Cardiac muscle cell (in vitro differentiated cells and primary cell): ENCODE results near the gene ZMYND10. TPM values are rescaled to one million over a fixed set of nuclear protein-coding genes. Genes with fewer than 3 reads are reported as not detected.
A peak's percentile ranks its signal among the peaks of the same experiment; 100 is the strongest.

ENCODE experiments used
- DNase-seq, 2 donors: peaks; one replicate each; pipeline versions ENCODE4 v3.0.0 to v3.0.0-alpha.2; 2010 to 2017; ENCODE audit warnings: low read depth in 1 of 2, low spot score in 1 of 2
- H3K27ac ChIP-seq: fragments of 200-600 bp; sonication (generic); 2 replicates; pipeline ENCODE4 v1.5.1; 2016
- H3K27me3 ChIP-seq: fragments of 200-600 bp; sonication (generic); 2 replicates; pipeline ENCODE4 v1.6.0; 2016; ENCODE audit warnings: control low read depth
- H3K36me3 ChIP-seq: fragments of 200-600 bp; sonication (generic); 2 replicates; pipeline ENCODE4 v1.5.1; 2016; ENCODE audit warnings: control low read depth
- H3K4me1 ChIP-seq: fragments of 200-600 bp; sonication (generic); 2 replicates; pipeline ENCODE4 v1.8.1; 2017; ENCODE audit warnings: low read depth, mild to moderate bottlenecking, mixed run types
- H3K4me3 ChIP-seq: fragments of 200-600 bp; sonication (generic); 2 replicates; pipeline ENCODE4 v1.5.1; 2016; ENCODE audit warnings: mild to moderate bottlenecking
- H3K9me3 ChIP-seq: fragments of 200-600 bp; sonication (generic); 2 replicates; pipeline ENCODE4 v1.5.1; 2017; ENCODE audit warnings: low read depth, mild to moderate bottlenecking, control low read depth
- polyA plus RNA-seq: library from polyadenylated mRNA; unstranded; fragments of >200 nt; fragmentation: Nextera tagmentation; extraction: Ambion mirVana; gene quantifications from 2 replicates; pipeline ENCODE4 v1.2.1, GENCODE V29; 2016
- total RNA-seq: library from RNA; depleted of rRNA; stranded (reverse); fragments of >200 nt; gene quantifications from 2 replicates; pipeline ENCODE4 v1.2.3, GENCODE V29; 2016
- TF ChIP-seq, protein P1 (sequence below): IDR thresholded peaks from 2 replicates; pipeline ENCODE4 v1.5.1; 2012; ENCODE audit warnings: low read depth, mild to moderate bottlenecking, low read length

ZMYND10 gene
- total and polyA plus RNA-seq, 2 experiments from 2014 or later = 1.8 to 2.8 TPM

DNA sequence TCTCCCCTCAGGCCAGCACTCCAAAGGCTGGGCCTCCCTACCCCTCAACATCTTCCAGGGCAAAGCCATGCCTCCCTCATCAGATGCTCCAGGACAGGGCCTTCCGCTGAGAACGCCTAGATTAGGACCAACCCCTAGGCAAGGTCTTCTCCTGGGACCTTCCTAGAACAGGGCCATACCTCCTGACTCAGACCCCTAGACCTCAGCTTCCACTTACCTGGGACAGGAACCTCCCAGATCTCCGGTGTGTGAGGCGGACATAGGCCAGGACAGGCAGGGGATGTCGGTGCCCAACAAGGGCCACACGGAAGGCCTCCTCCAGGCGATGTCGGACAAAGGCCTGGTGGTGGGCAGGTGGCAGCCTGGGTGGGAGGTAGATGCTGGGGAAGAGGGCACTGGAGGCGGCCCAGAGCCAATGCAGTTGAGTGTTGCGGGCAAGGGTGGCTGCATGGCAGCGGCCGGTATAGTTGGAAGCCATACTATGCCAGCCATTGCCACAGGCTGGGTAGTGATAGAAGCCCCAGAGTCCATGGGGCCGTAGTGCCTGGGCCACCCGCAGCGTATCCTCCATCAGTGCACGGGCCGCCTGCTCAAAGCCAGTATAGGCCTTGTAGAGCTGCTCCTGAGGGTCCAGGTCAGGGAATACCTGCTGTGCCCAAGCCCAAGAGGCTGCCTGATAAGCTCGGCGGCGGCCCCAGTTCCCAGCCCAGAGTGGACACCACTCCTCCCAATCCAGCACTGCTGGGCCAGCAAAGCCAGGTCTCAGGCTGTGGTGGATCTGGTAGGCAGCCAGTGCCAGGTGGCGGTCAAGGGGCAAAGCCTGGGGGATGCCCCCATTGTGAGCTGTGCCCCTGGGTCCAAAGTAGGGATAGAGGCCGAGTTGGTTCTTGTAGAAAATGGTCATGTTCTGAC, 50.8 kb downstream of the ZMYND10 start:
- TF ChIP-seq, protein P1, sequence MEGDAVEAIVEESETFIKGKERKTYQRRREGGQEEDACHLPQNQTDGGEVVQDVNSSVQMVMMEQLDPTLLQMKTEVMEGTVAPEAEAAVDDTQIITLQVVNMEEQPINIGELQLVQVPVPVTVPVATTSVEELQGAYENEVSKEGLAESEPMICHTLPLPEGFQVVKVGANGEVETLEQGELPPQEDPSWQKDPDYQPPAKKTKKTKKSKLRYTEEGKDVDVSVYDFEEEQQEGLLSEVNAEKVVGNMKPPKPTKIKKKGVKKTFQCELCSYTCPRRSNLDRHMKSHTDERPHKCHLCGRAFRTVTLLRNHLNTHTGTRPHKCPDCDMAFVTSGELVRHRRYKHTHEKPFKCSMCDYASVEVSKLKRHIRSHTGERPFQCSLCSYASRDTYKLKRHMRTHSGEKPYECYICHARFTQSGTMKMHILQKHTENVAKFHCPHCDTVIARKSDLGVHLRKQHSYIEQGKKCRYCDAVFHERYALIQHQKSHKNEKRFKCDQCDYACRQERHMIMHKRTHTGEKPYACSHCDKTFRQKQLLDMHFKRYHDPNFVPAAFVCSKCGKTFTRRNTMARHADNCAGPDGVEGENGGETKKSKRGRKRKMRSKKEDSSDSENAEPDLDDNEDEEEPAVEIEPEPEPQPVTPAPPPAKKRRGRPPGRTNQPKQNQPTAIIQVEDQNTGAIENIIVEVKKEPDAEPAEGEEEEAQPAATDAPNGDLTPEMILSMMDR = no peak
- H3K4me1 ChIP-seq = peaks cover 10% of the 10 kb centered on the region
- no peak for DNase-seq

DNA sequence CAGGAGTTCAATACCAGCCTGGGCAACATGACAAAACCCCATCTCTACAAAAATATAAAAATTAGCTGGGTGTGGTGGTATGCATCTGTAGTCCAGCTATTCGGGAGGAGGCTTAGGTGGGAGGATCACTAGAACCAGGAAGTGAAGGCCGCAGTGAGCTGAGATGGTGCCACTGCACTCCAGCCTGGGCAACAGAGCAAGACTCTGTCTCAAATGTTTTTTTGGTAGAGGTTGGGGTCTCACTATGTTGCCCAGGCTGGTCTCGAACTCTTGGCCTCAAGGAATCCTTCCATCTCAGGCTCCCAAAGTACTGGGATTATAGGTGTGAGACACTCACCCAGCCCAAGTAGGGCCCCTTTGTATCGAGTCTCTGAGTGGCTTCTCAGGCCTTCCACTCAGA, 51.4 kb downstream of the ZMYND10 start:
- Histone ChIP-seq H3K27ac (no peak overlapping the region), H3K4me3 (no peak overlapping the region), H3K9me3 (no peaks in the 10 kb centered on the region), H3K36me3 (no peaks in the 10 kb centered on the region), H3K27me3 (no peaks in the 10 kb centered on the region), H3K4me1 (peaks cover 10% of the 10 kb centered on the region)
- TF ChIP-seq, protein P1 = no peak
- no peak for DNase-seq

More for the DNA sequence above, 50.8 kb downstream of the ZMYND10 start:
- Histone ChIP-seq H3K9me3 (no peaks in the 10 kb centered on the region), H3K36me3 (no peaks in the 10 kb centered on the region), H3K4me3 (no peak overlapping the region), H3K27me3 (no peaks in the 10 kb centered on the region), H3K27ac (no peak overlapping the region)

DNA sequence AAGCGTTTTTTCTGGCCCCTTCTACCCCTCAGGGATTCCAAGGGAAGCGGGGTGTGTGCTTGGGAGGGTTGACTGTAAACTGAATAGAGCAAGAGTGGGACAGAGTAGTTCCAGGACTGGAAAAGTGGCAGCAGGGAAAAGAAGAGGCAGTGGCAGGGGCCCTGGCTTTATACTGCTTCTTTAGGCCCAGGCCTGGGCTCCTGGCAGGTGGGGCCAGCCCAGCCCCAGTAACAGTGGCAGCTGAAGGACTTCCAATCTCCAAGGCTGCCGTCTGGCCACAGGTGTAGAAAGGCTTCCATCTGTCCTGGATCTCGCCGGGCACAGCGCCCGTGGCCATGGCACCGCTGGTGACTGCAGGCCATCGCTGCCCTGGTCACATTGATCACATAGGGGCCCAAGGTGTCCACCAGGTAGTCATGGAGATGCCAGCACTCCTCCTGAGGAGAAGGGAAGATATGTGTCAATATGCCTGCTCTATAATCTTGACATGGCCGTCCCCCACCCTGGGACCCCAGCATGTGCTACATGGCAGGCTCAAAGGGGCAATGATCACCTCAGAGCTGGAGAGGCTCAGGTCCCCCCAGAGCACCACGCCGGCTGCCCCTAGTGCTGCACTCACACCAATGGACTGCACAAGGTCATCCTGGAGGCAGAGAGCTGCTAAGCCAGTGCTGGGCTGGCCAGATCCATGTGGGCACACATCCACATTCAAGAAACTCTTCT, 52.3 kb downstream of the ZMYND10 start:
- no peak overlapping the region for H3K4me3 ChIP-seq
- TF ChIP-seq, protein P1 = no peak
- DNase-seq = no peak
- peaks cover 4% of the 10 kb centered on the region for H3K4me1 ChIP-seq
- peak overlapping the region; percentile 52 for H3K27ac ChIP-seq
- H3K9me3 ChIP-seq = no peaks in the 10 kb centered on the region
- no peaks in the 10 kb centered on the region for H3K27me3 ChIP-seq
- no peaks in the 10 kb centered on the region for H3K36me3 ChIP-seq

DNA sequence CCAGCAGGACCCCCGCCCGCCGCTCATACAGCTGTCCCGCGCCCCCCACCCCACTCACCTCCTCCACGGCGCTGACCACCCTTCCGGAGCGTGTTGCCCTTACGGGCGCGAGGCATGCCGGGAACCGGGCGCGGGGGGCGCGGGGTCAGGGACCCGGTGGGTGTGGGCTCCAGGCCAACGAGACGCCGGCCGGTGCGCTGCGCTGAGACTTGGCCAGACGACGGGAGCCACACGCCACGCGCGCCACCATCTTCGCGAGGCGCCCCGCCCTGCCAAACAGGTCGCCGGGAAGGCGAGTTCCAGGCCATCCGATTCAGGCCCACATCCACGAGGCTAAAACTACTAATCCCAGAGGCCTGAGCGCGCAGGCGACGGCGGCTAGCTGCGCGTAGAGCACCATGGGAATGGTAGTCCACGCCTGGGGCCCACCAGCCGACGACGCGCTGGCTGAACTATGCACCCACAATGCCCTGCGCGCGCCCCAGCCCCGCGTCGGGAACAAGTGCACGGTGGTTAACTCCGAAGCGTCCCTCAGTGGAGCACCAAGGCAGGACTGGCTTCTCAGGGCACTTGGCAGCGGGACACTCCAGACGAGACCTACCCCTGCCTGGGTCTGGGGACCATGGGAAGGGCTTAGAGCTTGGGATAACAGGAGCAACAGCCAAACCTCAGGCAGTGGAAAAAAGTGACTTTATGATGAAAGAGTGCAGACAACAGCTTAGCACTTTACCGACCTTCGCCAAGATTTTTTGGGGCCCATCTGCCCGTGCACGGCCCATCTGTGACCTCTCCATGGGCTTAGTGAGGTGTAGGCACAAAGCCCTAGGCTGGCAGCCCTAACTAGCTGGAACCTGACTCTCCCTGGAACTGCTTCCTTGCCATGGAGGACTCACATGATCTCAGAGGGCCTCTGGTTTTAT, 53.1 kb downstream of the ZMYND10 start, which contains the start of gene IFRD2:
TSS of gene IFRD2 (minus strand) at position 271 of the 920 bp plus-strand sequence. CDS start at position 116, 155 bp downstream.
- H3K27me3 ChIP-seq = no peaks in the 10 kb centered on the region
- DNase-seq = peak; percentile 98
- peak within 1 kb of the TSS; percentile 77 for H3K4me3 ChIP-seq
- H3K27ac ChIP-seq = peak within 1 kb of the TSS; percentile 66
- H3K36me3 ChIP-seq = no peaks in the 10 kb centered on the region
- TF ChIP-seq, protein P1 = no peak
- H3K9me3 ChIP-seq = no peaks in the 10 kb centered on the region
- H3K4me1 ChIP-seq = peaks cover 4% of the 10 kb centered on the region

Other genes with a start within 250 kb of the ZMYND10 start
- gene SEMA3F, start 190.4 kb downstream of the ZMYND10 start, total RNA-seq = 21.0 and 27.6 TPM in 2 replicates
- gene SEMA3F, start 190.4 kb downstream of the ZMYND10 start, polyA plus RNA-seq = 20.0 and 21.8 TPM in 2 replicates
- not detected in 2 replicates for gene GNAT1, start 154.1 kb downstream of the ZMYND10 start, total RNA-seq
- gene GNAT1, start 154.1 kb downstream of the ZMYND10 start, polyA plus RNA-seq = not detected in 2 replicates
- 9.5 and 14.7 TPM in 2 replicates for gene SLC38A3, start 140.5 kb downstream of the ZMYND10 start, total RNA-seq
- gene SLC38A3, start 140.5 kb downstream of the ZMYND10 start, polyA plus RNA-seq = 13.4 and 18.5 TPM in 2 replicates
- 160 and 179 TPM in 2 replicates for gene GNAI2, start 109.5 kb downstream of the ZMYND10 start, total RNA-seq
- gene GNAI2, start 109.5 kb downstream of the ZMYND10 start, polyA plus RNA-seq = 255 and 285 TPM in 2 replicates
- gene SEMA3B, start 76.6 kb downstream of the ZMYND10 start, total RNA-seq = 16.7 and 25.9 TPM in 2 replicates
- gene SEMA3B, start 76.6 kb downstream of the ZMYND10 start, polyA plus RNA-seq = 20.6 and 23.1 TPM in 2 replicates
- gene LSMEM2, start 66.6 kb downstream of the ZMYND10 start, total RNA-seq = 26.4 and 29.2 TPM in 2 replicates
- 16.4 and 18.1 TPM in 2 replicates for gene LSMEM2, start 66.6 kb downstream of the ZMYND10 start, polyA plus RNA-seq
- gene IFRD2, start 53.3 kb downstream of the ZMYND10 start, total RNA-seq = 61.0 and 75.3 TPM in 2 replicates
- 106 and 110 TPM in 2 replicates for gene IFRD2, start 53.3 kb downstream of the ZMYND10 start, polyA plus RNA-seq
- 3.6 and 6.4 TPM in 2 replicates for gene HYAL3, start 46.3 kb downstream of the ZMYND10 start, total RNA-seq
- 2.4 and 6.2 TPM in 2 replicates for gene HYAL3, start 46.3 kb downstream of the ZMYND10 start, polyA plus RNA-seq
- gene NAA80, start 46.3 kb downstream of the ZMYND10 start, total RNA-seq = 28.5 and 40.4 TPM in 2 replicates
- gene NAA80, start 46.3 kb downstream of the ZMYND10 start, polyA plus RNA-seq = 35.6 and 39.0 TPM in 2 replicates
- 3.4 and 5.0 TPM in 2 replicates for gene HYAL1, start 42.2 kb downstream of the ZMYND10 start, total RNA-seq
- 3.3 and 4.3 TPM in 2 replicates for gene HYAL1, start 42.2 kb downstream of the ZMYND10 start, polyA plus RNA-seq
- 116 and 124 TPM in 2 replicates for gene HYAL2, start 23.0 kb downstream of the ZMYND10 start, total RNA-seq
- gene HYAL2, start 23.0 kb downstream of the ZMYND10 start, polyA plus RNA-seq = 88.3 and 106 TPM in 2 replicates
- 84.1 and 87.0 TPM in 2 replicates for gene TUSC2, start 17.5 kb downstream of the ZMYND10 start, total RNA-seq
- 66.4 and 76.6 TPM in 2 replicates for gene TUSC2, start 17.5 kb downstream of the ZMYND10 start, polyA plus RNA-seq
- 13.0 and 23.1 TPM in 2 replicates for gene RASSF1, start 4.9 kb downstream of the ZMYND10 start, total RNA-seq
- 23.8 and 33.5 TPM in 2 replicates for gene RASSF1, start 4.9 kb downstream of the ZMYND10 start, polyA plus RNA-seq
- gene NPRL2, start 5.0 kb upstream of the ZMYND10 start, total RNA-seq = 33.2 and 34.6 TPM in 2 replicates
- gene NPRL2, start 5.0 kb upstream of the ZMYND10 start, polyA plus RNA-seq = 51.9 and 64.4 TPM in 2 replicates
- gene CYB561D2, start 5.1 kb upstream of the ZMYND10 start, total RNA-seq = 10.7 and 26.4 TPM in 2 replicates
- gene CYB561D2, start 5.1 kb upstream of the ZMYND10 start, polyA plus RNA-seq = 15.7 and 23.8 TPM in 2 replicates
- gene TMEM115, start 13.8 kb upstream of the ZMYND10 start, total RNA-seq = 67.0 and 67.9 TPM in 2 replicates
- gene TMEM115, start 13.8 kb upstream of the ZMYND10 start, polyA plus RNA-seq = 48.2 and 57.9 TPM in 2 replicates
- gene CACNA2D2, start 157.9 kb upstream of the ZMYND10 start, total RNA-seq = 6.8 and 8.7 TPM in 2 replicates
- 5.4 TPM in 2 replicates for gene CACNA2D2, start 157.9 kb upstream of the ZMYND10 start, polyA plus RNA-seq
- 34.1 and 39.4 TPM in 2 replicates for gene C3orf18, start 222.0 kb upstream of the ZMYND10 start, total RNA-seq
- gene C3orf18, start 222.0 kb upstream of the ZMYND10 start, polyA plus RNA-seq = 33.6 and 37.0 TPM in 2 replicates
- 13.8 and 23.3 TPM in 2 replicates for gene HEMK1, start 223.8 kb upstream of the ZMYND10 start, total RNA-seq
- gene HEMK1, start 223.8 kb upstream of the ZMYND10 start, polyA plus RNA-seq = 33.9 and 37.4 TPM in 2 replicates